SHP77 treated with DMSO at 0.1 percent for 48 hours (cell line): ENCODE data around the gene OR52W1.
A peak's percentile ranks its signal among the peaks of the same experiment; 100 is the strongest.
"Not testable (repeated sequence)": the region's sequence is repeated elsewhere in the genome, so short reads cannot be mapped to it uniquely, and the experiment has no call there.

Experiments used
- DNase-seq: peaks from one replicate; lab custom pipeline; 2025; lab: John Stamatoyannopoulos, UW

OR52W1 gene

GRCh38 chr11:6217722-6218121 is 18.7 kb downstream of the OR52W1 start:
- no peak for DNase-seq

- DNase-seq, result no peak
These were observed 20.3 kb downstream of the OR52W1 start for GRCh38 chr11:6219359-6219758.

- DNase-seq, result no peak
These were observed 24.8 kb downstream of the OR52W1 start for GRCh38 chr11:6223854-6224253.

GRCh38 chr11:6224421-6224820 is 25.4 kb downstream of the OR52W1 start:
- DNase-seq, result no peak

- DNase-seq, result no peak
These were observed 26.0 kb downstream of the OR52W1 start for GRCh38 chr11:6225024-6225423.

- no peak for DNase-seq
These were observed 26.9 kb downstream of the OR52W1 start for GRCh38 chr11:6225896-6226295.

GRCh38 chr11:6228520-6228919 is 29.5 kb downstream of the OR52W1 start:
- no peak for DNase-seq

GRCh38 chr11:6229911-6230310 is 30.9 kb downstream of the OR52W1 start:
- no peak for DNase-seq

- no peak for DNase-seq
These were observed 33.9 kb downstream of the OR52W1 start for GRCh38 chr11:6232899-6233298.

- DNase-seq, result no peak
These were observed 35.0 kb downstream of the OR52W1 start for GRCh38 chr11:6233984-6234386.

- peak; percentile 87 for DNase-seq
These were observed 35.5 kb downstream of the OR52W1 start, which contains the start of gene FHIP1B for GRCh38 chr11:6234387-6235107. FHIP1B (minus strand) TSS chr11:6234636; CDS start chr11:6224516, 10,120 bp downstream.

- DNase-seq, result no peak
These were observed 38.2 kb downstream of the OR52W1 start for GRCh38 chr11:6237266-6237665.

GRCh38 chr11:6237761-6238302 is 38.8 kb downstream of the OR52W1 start:
- no peak for DNase-seq

- no peak for DNase-seq
These were observed 39.9 kb downstream of the OR52W1 start, which contains the start of gene CNGA4 for GRCh38 chr11:6238902-6239301. CNGA4 (plus strand) TSS chr11:6239089; CDS start chr11:6239207, 118 bp downstream.

GRCh38 chr11:6240139-6240538 is 41.1 kb downstream of the OR52W1 start:
- DNase-seq, result no peak

- DNase-seq, result no peak
These were observed 41.8 kb downstream of the OR52W1 start for GRCh38 chr11:6240781-6241180.

GRCh38 chr11:6241316-6241715 is 42.3 kb downstream of the OR52W1 start:
- DNase-seq, result no peak

GRCh38 chr11:6245536-6245935 is 46.5 kb downstream of the OR52W1 start:
- DNase-seq, result no peak

GRCh38 chr11:6248248-6248647 is 49.2 kb downstream of the OR52W1 start:
- DNase-seq, result no peak

GRCh38 chr11:6248897-6249296 is 49.9 kb downstream of the OR52W1 start:
- not testable (repeated sequence) for DNase-seq
